COLO829 (cell line): ENCODE data around the gene SLC8B1.
A peak's percentile ranks its signal among the peaks of the same experiment; 100 is the strongest.

Experiments used
- DNase-seq: peaks from one replicate; pipeline ENCODE4 v3.0.0; 2012; ENCODE audit warnings: low spot score

Gene SLC8B1

GRCh38 chr12:113334786-113335539, at the start of gene SLC8B1:
Gene SLC8B1 (minus strand): TSS chr12:113335109. CDS start chr12:113332878, 2,231 bp downstream.
- peak; percentile 79 for DNase-seq

GRCh38 chr12:113382206-113382605, 47.3 kb upstream of the SLC8B1 start:
- DNase-seq, result no peak

- DNase-seq, result no peak
Measured at GRCh38 chr12:113381220-113381619, 46.3 kb upstream of the SLC8B1 start.

- no peak for DNase-seq
Measured at GRCh38 chr12:113378291-113378690, 43.4 kb upstream of the SLC8B1 start.

GRCh38 chr12:113374823-113375428, 40.0 kb upstream of the SLC8B1 start:
- DNase-seq, result no peak

GRCh38 chr12:113373969-113374368, 39.1 kb upstream of the SLC8B1 start:
- DNase-seq, result no peak

- DNase-seq, result no peak
Measured at GRCh38 chr12:113373440-113373839, 38.5 kb upstream of the SLC8B1 start.

GRCh38 chr12:113372371-113372770, 37.5 kb upstream of the SLC8B1 start:
- DNase-seq, result no peak

- DNase-seq, result no peak
Measured at GRCh38 chr12:113371808-113372207, 36.9 kb upstream of the SLC8B1 start.

- no peak for DNase-seq
Measured at GRCh38 chr12:113370923-113371682, 36.2 kb upstream of the SLC8B1 start.

- DNase-seq, result no peak
Measured at GRCh38 chr12:113369391-113369985, 34.6 kb upstream of the SLC8B1 start.

GRCh38 chr12:113368331-113368730, 33.4 kb upstream of the SLC8B1 start:
- no peak for DNase-seq

GRCh38 chr12:113366827-113367226, 31.9 kb upstream of the SLC8B1 start:
- DNase-seq, result no peak

GRCh38 chr12:113365639-113366395, 30.9 kb upstream of the SLC8B1 start:
- DNase-seq, result no peak

GRCh38 chr12:113364698-113365097, 29.8 kb upstream of the SLC8B1 start:
- no peak for DNase-seq

GRCh38 chr12:113361574-113362370, 26.9 kb upstream of the SLC8B1 start:
- no peak for DNase-seq

GRCh38 chr12:113359939-113360748, 25.2 kb upstream of the SLC8B1 start:
- no peak for DNase-seq

- no peak for DNase-seq
Measured at GRCh38 chr12:113359133-113359938, 24.4 kb upstream of the SLC8B1 start.
